Activated CD4-positive, alpha-beta T cell treated with anti-CD3 and anti-CD28 coated beads, Interleukin-2, amount 10 ng/mL, durations not matched to agents 24 days and 14 days (primary cell): Measurements from ENCODE around the gene MSI2. TPM values are rescaled to one million over a fixed set of nuclear protein-coding genes. Genes with fewer than 3 reads are reported as not detected.

Experiments used
- DNase-seq: peaks from one replicate; pipeline ENCODE4 v3.0.0; 2022
- H3K27ac Mint-ChIP-seq: one replicate; pipeline ENCODE4 v1.8.0; 2022; ENCODE audit warnings: mild to moderate bottlenecking, mixed read lengths
- H3K27me3 Mint-ChIP-seq: one replicate; pipeline ENCODE4 v1.8.0; 2022; ENCODE audit warnings: mixed read lengths
- H3K36me3 Mint-ChIP-seq: one replicate; pipeline ENCODE4 v1.8.0; 2022; ENCODE audit warnings: low read depth, mild to moderate bottlenecking, mixed read lengths
- H3K4me1 Mint-ChIP-seq: one replicate; pipeline ENCODE4 v1.8.0; 2021; ENCODE audit warnings: mixed read lengths
- H3K4me3 Mint-ChIP-seq: one replicate; pipeline ENCODE4 v1.8.0; 2022; ENCODE audit warnings: mild to moderate bottlenecking, moderate library complexity, mixed read lengths
- H3K9me3 Mint-ChIP-seq: one replicate; pipeline ENCODE4 v1.8.0; 2021; ENCODE audit warnings: mixed read lengths
- intact Hi-C: fragments of 100-400 bp; cut with micrococcal nuclease; formaldehyde crosslinking; loops from one replicate; pipeline ENCODE4 v1.15.1; 2023
- total RNA-seq: library from RNA; stranded (reverse); gene quantifications from 2 replicates; pipeline ENCODE4 v1.2.3, GENCODE V29; 2022

MSI2 gene
- total RNA-seq, 1 donor from 2014 or later = 172 TPM

GRCh38 chr17:57234061-57234738 is 22.1 kb upstream of the MSI2 start:
- intact Hi-C loops = no loop called here
- Mint-ChIP-seq H3K27ac (no peak overlapping the region), H3K36me3 (no peaks in the 10 kb centered on the region), H3K4me3 (no peak overlapping the region), H3K9me3 (no peaks in the 10 kb centered on the region), H3K4me1 (no peaks in the 10 kb centered on the region), H3K27me3 (peaks cover 38% of the 10 kb centered on the region)
- peak; percentile 40 for DNase-seq

GRCh38 chr17:57234739-57235092 is 21.6 kb upstream of the MSI2 start:
- peak; percentile 22 for DNase-seq
- Mint-ChIP-seq H3K4me1 (no peaks in the 10 kb centered on the region), H3K4me3 (no peak overlapping the region), H3K9me3 (no peaks in the 10 kb centered on the region), H3K36me3 (no peaks in the 10 kb centered on the region), H3K27ac (no peak overlapping the region), H3K27me3 (peaks cover 36% of the 10 kb centered on the region)
- intact Hi-C loops = no loop called here

GRCh38 chr17:57235124-57235523 is 21.2 kb upstream of the MSI2 start:
- intact Hi-C loops = no loop called here
- Mint-ChIP-seq H3K9me3 (no peaks in the 10 kb centered on the region), H3K4me1 (no peaks in the 10 kb centered on the region), H3K27ac (no peak overlapping the region), H3K36me3 (no peaks in the 10 kb centered on the region), H3K4me3 (no peak overlapping the region), H3K27me3 (peaks cover 36% of the 10 kb centered on the region)
- peak; percentile 18 for DNase-seq

- Mint-ChIP-seq H3K27ac (no peak overlapping the region), H3K27me3 (peaks cover 45% of the 10 kb centered on the region), H3K4me1 (no peaks in the 10 kb centered on the region), H3K9me3 (no peaks in the 10 kb centered on the region), H3K4me3 (no peak overlapping the region), H3K36me3 (no peaks in the 10 kb centered on the region)
- peak; percentile 46 for DNase-seq
- intact Hi-C loops = no loop called here
Measured at GRCh38 chr17:57236686-57237299, 19.5 kb upstream of the MSI2 start.

GRCh38 chr17:57240648-57241047 is 15.7 kb upstream of the MSI2 start:
- intact Hi-C loops = loop anchor here (10.0 kb wide), 1 partner anchor 274 kb away; no protein-coding TSS in a partner anchor
- Mint-ChIP-seq H3K36me3 (no peaks in the 10 kb centered on the region), H3K4me3 (no peak overlapping the region), H3K27me3 (peaks cover 29% of the 10 kb centered on the region), H3K9me3 (no peaks in the 10 kb centered on the region), H3K27ac (no peak overlapping the region), H3K4me1 (peaks cover 7% of the 10 kb centered on the region)
- DNase-seq = no peak

- Mint-ChIP-seq H3K27me3 (peaks cover 24% of the 10 kb centered on the region), H3K4me1 (peaks cover 7% of the 10 kb centered on the region), H3K9me3 (no peaks in the 10 kb centered on the region), H3K4me3 (no peak overlapping the region), H3K27ac (no peak overlapping the region), H3K36me3 (no peaks in the 10 kb centered on the region)
- intact Hi-C loops = loop anchor here (2.0 to 10.0 kb wide), 2 partner anchors 273 to 505 kb away; no protein-coding TSS in a partner anchor
- DNase-seq = peak; percentile 50
Measured at GRCh38 chr17:57242148-57242547, 14.2 kb upstream of the MSI2 start.

- Mint-ChIP-seq H3K36me3 (no peaks in the 10 kb centered on the region), H3K27ac (peak overlapping the region; percentile 64), H3K27me3 (peaks cover 21% of the 10 kb centered on the region), H3K9me3 (no peaks in the 10 kb centered on the region), H3K4me1 (peaks cover 7% of the 10 kb centered on the region), H3K4me3 (no peak overlapping the region)
- intact Hi-C loops = loop anchor here (1.0 to 10.0 kb wide), 4 partner anchors 198 to 504 kb away; no protein-coding TSS in a partner anchor
- peak; percentile 93 for DNase-seq
Measured at GRCh38 chr17:57243171-57243622, 13.1 kb upstream of the MSI2 start.

GRCh38 chr17:57245786-57246185 is 10.5 kb upstream of the MSI2 start:
- peak; percentile 40 for DNase-seq
- Mint-ChIP-seq H3K9me3 (peaks cover 6% of the 10 kb centered on the region), H3K4me3 (no peak overlapping the region), H3K27me3 (peaks cover 14% of the 10 kb centered on the region), H3K27ac (no peak overlapping the region), H3K36me3 (peaks cover 4% of the 10 kb centered on the region), H3K4me1 (peaks cover 7% of the 10 kb centered on the region)
- intact Hi-C loops = loop anchor here (10.0 kb wide), 1 partner anchor 269 kb away; no protein-coding TSS in a partner anchor

GRCh38 chr17:57246257-57246656 is 10.1 kb upstream of the MSI2 start:
- Mint-ChIP-seq H3K27ac (no peak overlapping the region), H3K4me3 (no peak overlapping the region), H3K4me1 (peaks cover 7% of the 10 kb centered on the region), H3K27me3 (peaks cover 12% of the 10 kb centered on the region), H3K9me3 (peaks cover 6% of the 10 kb centered on the region), H3K36me3 (peaks cover 4% of the 10 kb centered on the region)
- DNase-seq = no peak
- intact Hi-C loops = loop anchor here (10.0 kb wide), 1 partner anchor 269 kb away; no protein-coding TSS in a partner anchor

GRCh38 chr17:57247261-57247660 is 9.1 kb upstream of the MSI2 start:
- intact Hi-C loops = loop anchor here (10.0 kb wide), 1 partner anchor 268 kb away; no protein-coding TSS in a partner anchor
- peaks cover 7% of the 10 kb centered on the region for H3K4me1 Mint-ChIP-seq

GRCh38 chr17:57247913-57248312 is 8.4 kb upstream of the MSI2 start:
- Mint-ChIP-seq H3K9me3 (peaks cover 6% of the 10 kb centered on the region), H3K36me3 (peaks cover 4% of the 10 kb centered on the region), H3K4me3 (no peak overlapping the region), H3K27ac (no peak overlapping the region), H3K27me3 (peaks cover 10% of the 10 kb centered on the region), H3K4me1 (peaks cover 5% of the 10 kb centered on the region)
- peak; percentile 8 for DNase-seq
- intact Hi-C loops = loop anchor here (10.0 kb wide), 1 partner anchor 267 kb away; no protein-coding TSS in a partner anchor

More at GRCh38 chr17:57247261-57247660, 9.1 kb upstream of the MSI2 start:
- DNase-seq = peak; percentile 50
- H3K36me3 Mint-ChIP-seq = peaks cover 4% of the 10 kb centered on the region
- H3K27ac Mint-ChIP-seq = no peak overlapping the region
- no peak overlapping the region for H3K4me3 Mint-ChIP-seq
- peaks cover 6% of the 10 kb centered on the region for H3K9me3 Mint-ChIP-seq
- H3K27me3 Mint-ChIP-seq = peaks cover 9% of the 10 kb centered on the region

GRCh38 chr17:57249520-57249919 is 6.8 kb upstream of the MSI2 start:
- H3K27ac Mint-ChIP-seq = no peak overlapping the region
- intact Hi-C loops = loop anchor here (10.0 kb wide), 1 partner anchor 265 kb away; no protein-coding TSS in a partner anchor
- peaks cover 4% of the 10 kb centered on the region for H3K36me3 Mint-ChIP-seq
- H3K4me3 Mint-ChIP-seq = no peak overlapping the region
- DNase-seq = no peak
- H3K27me3 Mint-ChIP-seq = peaks cover 16% of the 10 kb centered on the region
- peaks cover 3% of the 10 kb centered on the region for H3K4me1 Mint-ChIP-seq
- peaks cover 6% of the 10 kb centered on the region for H3K9me3 Mint-ChIP-seq

GRCh38 chr17:57251211-57251787 is 5.0 kb upstream of the MSI2 start:
- peaks cover 4% of the 10 kb centered on the region for H3K36me3 Mint-ChIP-seq
- no peak overlapping the region for H3K4me3 Mint-ChIP-seq
- H3K4me1 Mint-ChIP-seq = peaks cover 13% of the 10 kb centered on the region
- intact Hi-C loops = no loop called here
- no peak for DNase-seq
- peaks cover 6% of the 10 kb centered on the region for H3K9me3 Mint-ChIP-seq
- H3K27me3 Mint-ChIP-seq = peaks cover 14% of the 10 kb centered on the region
- H3K27ac Mint-ChIP-seq = no peak overlapping the region
